ENCODE data around the gene IMMP2L.

DNA sequence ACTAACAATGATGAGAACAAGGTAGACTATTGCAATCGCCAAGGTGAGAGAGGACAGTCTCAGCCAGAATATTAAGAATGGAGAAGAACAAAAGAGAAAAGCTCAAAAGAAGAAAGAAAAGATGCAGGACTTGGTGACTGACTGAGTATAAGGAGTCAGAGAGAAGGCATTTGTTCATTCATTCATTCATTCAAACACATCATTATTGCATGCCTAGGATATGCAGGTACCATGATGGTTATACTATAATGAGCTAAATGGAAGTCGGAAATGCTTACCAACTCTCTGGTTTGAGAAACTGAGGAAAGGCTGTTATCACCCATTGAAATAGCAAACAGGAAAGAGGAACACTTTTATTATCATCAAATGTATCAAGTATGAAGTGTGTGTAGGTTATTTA lies 180.7 kb downstream of the IMMP2L start:
- TF ChIP-seq POLR2AphosphoS5 (IDR thresholded peaks at IDR 0.05; ENCODE audit: low read depth, low read length) = no peak
- no peak for TF ChIP-seq ZNF274 (CRISPR knock-in tag; IDR thresholded peaks at IDR 0.05)
- TF ChIP-seq FOXJ3 (CRISPR knock-in tag; IDR thresholded peaks at IDR 0.05; ENCODE audit: borderline replicate concordance) = no peak
- no peak for TF ChIP-seq TFE3 (CRISPR knock-in tag; IDR thresholded peaks at IDR 0.05)
- no peak for TF ChIP-seq RARA (CRISPR knock-in tag; IDR thresholded peaks at IDR 0.05)
- TF ChIP-seq POLR2A (IDR thresholded peaks at IDR 0.05; ENCODE audit: insufficient read depth in 1 of 2, low read depth in 2 of 2, low read length in 2 of 2) = no peak
- no peak for TF ChIP-seq NR2F1 (CRISPR knock-in tag; IDR thresholded peaks at IDR 0.05)
- TF ChIP-seq STAG1 (CRISPR knock-in tag; IDR thresholded peaks at IDR 0.05) = no peak

All from HepG2 (cell line).